HepG2 (cell line): ENCODE results near the gene ACSL3.

ENCODE experiments used
- CTCF ChIP-seq: sonication (generic); formaldehyde crosslinking; IDR thresholded peaks from 2 replicates; pipeline ENCODE4 v1.5.0; 2020; ENCODE audit warnings: mild to moderate bottlenecking, missing genetic modification reagents, moderate library complexity
- HCFC1 ChIP-seq: fragments of 150-350 bp; IDR thresholded peaks from 2 replicates; pipeline ENCODE4 v1.6.1; 2014; ENCODE audit warnings: low read depth, low read length
- ISL2 ChIP-seq: sonication (generic); formaldehyde crosslinking; IDR thresholded peaks from 2 replicates; pipeline ENCODE4 v1.5.0; 2020; ENCODE audit warnings: missing genetic modification reagents
- KMT2B ChIP-seq: IDR thresholded peaks from 2 replicates; pipeline ENCODE4 v1.6.1; 2016; ENCODE audit warnings: missing genetic modification reagents, missing compliant biosample characterization
- SIN3B ChIP-seq: fragments of 150-350 bp; IDR thresholded peaks from 2 replicates; pipeline ENCODE4 v1.6.1; 2014; ENCODE audit warnings: low read length
- SP2 ChIP-seq: sonication (generic); formaldehyde crosslinking; IDR thresholded peaks from 2 replicates; pipeline ENCODE4 v1.5.1; 2020; ENCODE audit warnings: mild to moderate bottlenecking, missing genetic modification reagents
- ZBTB43 ChIP-seq: sonication (generic); formaldehyde crosslinking; conservative IDR thresholded peaks from 2 replicates; pipeline ENCODE4 v1.4.0; 2020; ENCODE audit warnings: missing genetic modification reagents
- ZBTB7B ChIP-seq: sonication (generic); formaldehyde crosslinking; IDR thresholded peaks from 2 replicates; pipeline ENCODE4 v1.4.0; 2020; ENCODE audit warnings: missing genetic modification reagents
- ZBTB8A ChIP-seq: sonication (generic); formaldehyde crosslinking; IDR thresholded peaks from 2 replicates; pipeline ENCODE4 v1.4.0; 2020; ENCODE audit warnings: mild to moderate bottlenecking, low read depth, missing genetic modification reagents, borderline replicate concordance
- ZNF720 ChIP-seq: sonication (generic); formaldehyde crosslinking; IDR thresholded peaks from 2 replicates; pipeline ENCODE4 v1.4.0; 2020; ENCODE audit warnings: missing genetic modification reagents
- ZSCAN21 ChIP-seq: sonication (generic); formaldehyde crosslinking; IDR thresholded peaks from 2 replicates; pipeline ENCODE4 v1.8.0; 2022; ENCODE audit warnings: mild to moderate bottlenecking, missing genetic modification reagents, moderate library complexity, borderline replicate concordance
- TF ChIP-seq, protein P1 (sequence below): conservative IDR thresholded peaks from 2 replicates; pipeline ENCODE4 v1.6.1; 2018; ENCODE audit warnings: missing genetic modification reagents

DNA sequence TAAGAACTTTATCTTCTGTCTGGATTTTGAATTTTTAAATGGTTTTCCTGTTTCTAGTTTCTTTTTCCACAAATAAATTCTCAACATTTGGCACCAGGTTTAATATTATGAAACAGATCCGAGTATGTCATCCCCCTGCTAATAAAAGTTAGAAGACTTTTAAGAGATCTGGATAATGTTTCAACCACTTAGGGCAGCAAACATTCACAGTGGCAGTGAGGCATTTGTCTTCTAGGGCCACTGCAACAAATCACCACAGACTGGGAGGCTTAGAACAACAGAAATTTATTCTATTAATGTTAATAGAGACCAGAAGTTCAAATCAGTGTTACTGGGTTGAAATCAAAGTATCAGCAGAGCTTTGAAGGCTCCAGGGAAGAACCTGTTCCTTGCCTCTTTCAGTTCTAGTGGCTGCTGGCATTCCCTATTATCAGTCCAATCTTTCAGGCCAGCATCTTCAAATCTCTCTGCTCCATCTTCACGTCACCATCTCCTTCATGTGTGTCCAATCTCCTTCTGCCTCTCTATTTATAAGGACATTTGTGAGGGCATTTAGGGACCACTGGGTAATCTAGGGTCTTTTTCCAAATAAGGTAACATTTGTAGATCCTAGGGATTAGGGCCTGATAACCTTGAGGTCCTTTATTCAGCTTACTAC lies 23.4 kb downstream of the ACSL3 start:
- TF ChIP-seq ZBTB7B (CRISPR knock-in tag), result no peak
- TF ChIP-seq, protein P1, sequence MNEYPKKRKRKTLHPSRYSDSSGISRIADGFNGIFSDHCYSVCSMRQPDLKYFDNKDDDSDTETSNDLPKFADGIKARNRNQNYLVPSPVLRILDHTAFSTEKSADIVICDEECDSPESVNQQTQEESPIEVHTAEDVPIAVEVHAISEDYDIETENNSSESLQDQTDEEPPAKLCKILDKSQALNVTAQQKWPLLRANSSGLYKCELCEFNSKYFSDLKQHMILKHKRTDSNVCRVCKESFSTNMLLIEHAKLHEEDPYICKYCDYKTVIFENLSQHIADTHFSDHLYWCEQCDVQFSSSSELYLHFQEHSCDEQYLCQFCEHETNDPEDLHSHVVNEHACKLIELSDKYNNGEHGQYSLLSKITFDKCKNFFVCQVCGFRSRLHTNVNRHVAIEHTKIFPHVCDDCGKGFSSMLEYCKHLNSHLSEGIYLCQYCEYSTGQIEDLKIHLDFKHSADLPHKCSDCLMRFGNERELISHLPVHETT (CRISPR knock-in tag), result no peak
- TF ChIP-seq SIN3B, result no peak
- TF ChIP-seq SP2 (CRISPR knock-in tag), result no peak
- TF ChIP-seq ZBTB8A, result no peak
- no peak for TF ChIP-seq KMT2B
- TF ChIP-seq ISL2 (CRISPR knock-in tag), result no peak
- TF ChIP-seq CTCF, result no peak
- TF ChIP-seq HCFC1, result no peak
- TF ChIP-seq ZNF720, result no peak
- no peak for TF ChIP-seq ZSCAN21 (CRISPR knock-in tag)
- no peak for TF ChIP-seq ZBTB43 (CRISPR knock-in tag)
